Kidney epithelial cell (primary cell): ENCODE data around the gene MYH7. TPM values are rescaled to one million over a fixed set of nuclear protein-coding genes. Genes with fewer than 3 reads are reported as not detected.

ENCODE experiments used
- DNase-seq: peaks from one replicate; pipeline ENCODE4 v3.0.0-alpha.2; 2010; ENCODE audit warnings: low read depth
- H3K27me3 ChIP-seq: 2 replicates; pipeline ENCODE4 v1.6.0; 2011; ENCODE audit warnings: low read length; ENCODE audit not compliant: control insufficient read depth, insufficient read depth
- H3K36me3 ChIP-seq: 2 replicates; pipeline ENCODE4 v1.5.1; 2011; ENCODE audit warnings: low read length; ENCODE audit not compliant: control insufficient read depth, insufficient read depth
- H3K4me3 ChIP-seq: 2 replicates; pipeline ENCODE4 v1.5.1; 2011; ENCODE audit warnings: low read depth, mild to moderate bottlenecking, control low read depth, low read length
- total RNA-seq: library from RNA; depleted of rRNA; stranded (reverse); fragments of >200 nt; gene quantifications from 2 replicates; pipeline ENCODE4 v1.2.3, GENCODE V29; 2015
- TF ChIP-seq, protein P1 (sequence below): IDR thresholded peaks from 2 replicates; pipeline ENCODE4 v1.5.1; 2011; ENCODE audit warnings: mild to moderate bottlenecking, moderate library complexity, low read length, control low read depth, inconsistent platforms; ENCODE audit not compliant: insufficient read depth, poor library complexity, severe bottlenecking

The MYH7 gene
- total RNA-seq, 1 donor from 2014 or later, result not detected

DNA sequence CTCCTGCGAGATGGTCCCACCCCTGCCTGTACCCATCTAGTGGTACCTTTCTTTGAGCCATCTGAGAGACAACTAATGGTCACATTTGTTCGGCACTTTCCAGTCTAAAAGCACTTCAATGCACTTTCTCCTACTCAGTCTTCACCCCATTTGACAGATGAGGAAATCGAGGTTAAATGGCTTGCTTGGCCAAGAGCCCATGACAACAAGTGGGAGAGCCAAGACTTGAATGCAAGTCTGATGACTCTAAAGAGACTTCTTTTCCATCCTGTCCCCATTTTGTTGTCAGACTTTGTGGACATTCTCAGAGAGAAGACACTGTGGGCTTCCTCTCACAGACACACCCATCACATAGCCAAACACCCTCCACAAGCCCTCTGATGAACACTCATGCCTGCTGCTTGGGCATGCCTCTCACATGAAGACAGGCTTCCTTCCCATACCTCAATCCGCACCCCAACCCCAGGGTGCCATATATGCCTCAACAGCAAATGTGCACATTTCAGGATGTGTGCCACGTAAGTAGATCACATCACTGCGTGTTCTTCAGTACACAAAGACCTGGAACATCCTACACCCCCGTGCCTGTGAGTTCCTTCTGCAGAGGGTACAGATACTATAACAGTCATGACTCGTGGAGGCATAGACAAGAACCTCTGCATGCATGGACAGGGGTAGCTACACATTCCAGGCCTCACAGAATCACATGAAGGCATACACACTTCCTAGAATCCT is 805 bp downstream of the MYH7 start:
- TF ChIP-seq, protein P1, sequence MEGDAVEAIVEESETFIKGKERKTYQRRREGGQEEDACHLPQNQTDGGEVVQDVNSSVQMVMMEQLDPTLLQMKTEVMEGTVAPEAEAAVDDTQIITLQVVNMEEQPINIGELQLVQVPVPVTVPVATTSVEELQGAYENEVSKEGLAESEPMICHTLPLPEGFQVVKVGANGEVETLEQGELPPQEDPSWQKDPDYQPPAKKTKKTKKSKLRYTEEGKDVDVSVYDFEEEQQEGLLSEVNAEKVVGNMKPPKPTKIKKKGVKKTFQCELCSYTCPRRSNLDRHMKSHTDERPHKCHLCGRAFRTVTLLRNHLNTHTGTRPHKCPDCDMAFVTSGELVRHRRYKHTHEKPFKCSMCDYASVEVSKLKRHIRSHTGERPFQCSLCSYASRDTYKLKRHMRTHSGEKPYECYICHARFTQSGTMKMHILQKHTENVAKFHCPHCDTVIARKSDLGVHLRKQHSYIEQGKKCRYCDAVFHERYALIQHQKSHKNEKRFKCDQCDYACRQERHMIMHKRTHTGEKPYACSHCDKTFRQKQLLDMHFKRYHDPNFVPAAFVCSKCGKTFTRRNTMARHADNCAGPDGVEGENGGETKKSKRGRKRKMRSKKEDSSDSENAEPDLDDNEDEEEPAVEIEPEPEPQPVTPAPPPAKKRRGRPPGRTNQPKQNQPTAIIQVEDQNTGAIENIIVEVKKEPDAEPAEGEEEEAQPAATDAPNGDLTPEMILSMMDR, result no peak
- Histone ChIP-seq H3K27me3 (peaks cover 5% of the 10 kb centered on the region), H3K36me3 (no peaks in the 10 kb centered on the region), H3K4me3 (no peak overlapping the region)
- no peak for DNase-seq

DNA sequence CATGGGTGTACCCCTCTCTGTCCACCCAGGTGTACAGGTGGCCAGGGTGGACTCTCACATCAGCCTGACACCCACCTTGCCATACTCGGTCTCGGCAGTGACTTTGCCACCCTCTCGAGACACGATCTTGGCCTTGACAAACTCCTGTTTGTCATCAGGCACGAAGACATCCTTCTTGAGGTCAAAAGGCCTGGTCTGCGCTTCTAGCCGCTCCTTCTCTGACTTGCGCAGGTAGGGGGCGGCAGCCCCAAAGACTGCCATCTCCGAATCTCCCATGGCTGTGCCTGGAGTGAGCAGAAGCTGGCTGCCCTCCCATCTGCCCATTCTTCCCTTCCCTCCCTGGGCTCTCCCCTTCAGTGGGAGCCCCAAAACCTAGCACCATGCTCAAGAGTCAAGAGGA is 2.0 kb downstream of the MYH7 start:
- peaks cover 5% of the 10 kb centered on the region for H3K27me3 ChIP-seq
- TF ChIP-seq, protein P1, result no peak
- no peaks in the 10 kb centered on the region for H3K36me3 ChIP-seq
- no peak for DNase-seq
- no peak overlapping the region for H3K4me3 ChIP-seq

DNA sequence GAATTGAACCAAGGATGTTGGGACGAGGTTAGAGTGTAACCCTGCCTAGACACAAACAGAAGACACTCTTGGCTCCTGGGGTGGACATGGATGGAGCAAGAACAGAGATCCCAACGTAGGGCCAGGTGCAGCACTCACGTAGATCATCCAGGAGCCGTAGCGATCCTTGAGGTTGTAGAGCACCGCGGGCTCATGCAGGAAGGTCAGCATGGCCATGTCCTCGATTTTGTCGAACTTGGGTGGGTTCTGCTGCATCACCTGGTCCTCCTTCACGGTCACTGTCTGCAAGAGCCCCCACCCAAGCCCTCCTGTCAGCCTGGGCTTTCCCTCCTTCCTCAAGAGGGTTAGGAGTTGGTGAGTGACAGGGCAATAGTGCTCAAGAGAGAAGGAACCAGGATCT is 2.5 kb downstream of the MYH7 start:
- TF ChIP-seq, protein P1, result no peak
- no peak for DNase-seq
- no peaks in the 10 kb centered on the region for H3K36me3 ChIP-seq
- H3K4me3 ChIP-seq, result no peak overlapping the region
- peaks cover 5% of the 10 kb centered on the region for H3K27me3 ChIP-seq

DNA sequence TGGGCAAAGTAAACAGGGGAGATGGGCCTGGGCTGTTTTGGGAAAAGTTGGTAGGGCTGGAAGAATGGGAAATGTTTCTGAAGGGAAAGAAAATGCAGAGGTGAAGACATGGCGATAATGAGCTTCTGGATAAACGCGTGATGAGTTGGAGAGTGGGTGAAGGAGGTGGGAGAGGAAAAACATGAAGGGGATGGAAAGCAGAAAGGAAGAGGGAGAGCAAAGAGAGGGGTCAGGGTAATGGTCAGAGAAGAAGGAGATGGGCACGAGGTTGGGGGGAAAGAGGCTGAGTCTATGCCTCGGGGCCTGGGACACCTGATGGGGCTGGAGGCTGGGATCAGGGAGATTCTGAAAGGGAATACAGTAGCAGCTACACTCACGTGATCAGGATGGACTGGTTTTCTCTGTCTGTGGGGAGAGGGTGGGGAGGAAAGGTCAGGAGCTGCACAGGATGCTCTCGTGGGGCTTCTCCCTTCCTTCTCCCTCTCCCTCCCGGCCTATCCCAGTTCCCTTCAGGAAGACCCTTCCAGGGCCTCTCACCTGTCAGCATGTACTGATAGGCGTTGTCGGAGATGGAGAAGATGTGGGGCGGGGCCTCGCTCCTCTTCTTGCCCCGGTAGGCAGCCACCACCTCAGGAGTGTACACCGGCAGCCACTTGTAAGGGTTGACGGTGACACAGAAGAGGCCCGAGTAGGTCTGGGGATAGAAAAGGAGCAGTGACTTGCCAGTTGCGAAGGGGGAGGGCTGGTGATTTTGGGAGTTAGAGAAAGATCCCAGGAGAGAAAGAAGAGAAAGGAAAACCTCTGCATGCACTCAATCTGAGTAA is 3.1 kb downstream of the MYH7 start:
- Histone ChIP-seq H3K27me3 (peaks cover 5% of the 10 kb centered on the region), H3K4me3 (no peak overlapping the region), H3K36me3 (no peaks in the 10 kb centered on the region)
- TF ChIP-seq, protein P1, result no peak
- no peak for DNase-seq

DNA sequence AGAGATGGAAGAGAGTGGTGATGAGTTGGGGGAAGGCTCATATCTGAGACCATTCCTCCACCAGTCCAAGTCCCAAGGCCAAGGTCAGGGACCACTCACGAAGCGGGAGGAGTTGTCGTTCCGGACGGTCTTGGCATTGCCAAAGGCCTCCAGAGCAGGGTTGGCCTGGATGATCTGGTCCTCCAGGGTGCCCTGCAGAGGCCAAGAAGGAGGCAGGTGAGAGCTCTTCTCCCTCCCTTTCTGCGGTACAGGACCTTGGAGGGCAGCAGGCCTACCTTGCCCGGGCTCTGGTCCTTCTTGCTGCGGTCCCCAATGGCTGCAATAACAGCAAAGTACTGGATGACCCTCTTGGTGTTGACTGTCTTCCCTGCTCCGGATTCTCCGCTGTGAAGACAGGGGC is 4.0 kb downstream of the MYH7 start:
- TF ChIP-seq, protein P1, result no peak
- Histone ChIP-seq H3K36me3 (no peaks in the 10 kb centered on the region), H3K4me3 (no peak overlapping the region), H3K27me3 (peaks cover 5% of the 10 kb centered on the region)
- no peak for DNase-seq
